Kasumi-1 (cell line): Measurements from ENCODE around the gene UGT1A10.
A peak's percentile ranks its signal among the peaks of the same experiment; 100 is the strongest.
"Not testable (repeated sequence)": the region's sequence is repeated elsewhere in the genome, so short reads cannot be mapped to it uniquely, and the experiment has no call there.

Source experiments
- DNase-seq, 2 experiments: peaks; one replicate each; lab custom pipeline; 2025; lab: John Stamatoyannopoulos, UW

The UGT1A10 gene

DNA sequence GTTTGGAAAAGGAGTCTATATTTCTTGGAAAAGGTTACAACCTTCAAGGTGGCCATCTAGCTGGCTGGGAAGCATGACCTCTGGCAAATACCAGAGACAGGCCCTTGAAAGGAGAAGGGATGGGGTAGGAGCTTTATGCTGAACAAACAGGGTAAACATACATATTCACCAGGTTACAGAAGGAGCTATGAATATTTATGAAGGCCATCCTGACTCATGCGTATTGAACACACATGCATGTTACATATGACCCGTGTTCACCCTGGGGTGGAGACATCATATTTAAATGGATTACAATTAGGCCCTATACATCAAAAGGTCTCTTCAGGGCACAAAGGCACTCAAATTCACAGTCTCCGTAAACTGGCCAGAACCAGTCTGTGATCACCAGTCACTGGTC lies 19.7 kb downstream of the UGT1A10 start:
- not testable (repeated sequence) for DNase-seq

DNA sequence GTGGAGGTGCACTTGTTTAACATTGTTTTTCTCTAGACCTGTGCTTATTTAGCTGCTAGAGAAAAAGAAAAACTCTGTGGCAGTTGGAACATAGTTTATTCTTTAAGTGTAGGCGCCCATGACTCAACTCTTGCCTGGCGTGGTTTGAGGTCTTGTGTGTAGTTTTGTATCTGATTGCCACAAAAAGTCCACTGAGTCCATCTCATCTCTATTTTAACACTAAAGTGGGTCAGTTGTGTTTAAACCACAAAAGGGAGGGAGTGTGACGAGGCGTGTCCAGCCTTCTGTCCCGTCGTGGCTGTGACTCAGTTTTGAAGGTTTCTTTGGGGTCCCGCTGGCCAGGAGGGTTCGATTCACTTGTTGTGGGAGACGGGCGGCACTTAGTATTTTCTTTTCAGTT lies 20.2 kb downstream of the UGT1A10 start:
- DNase-seq: no peak

DNA sequence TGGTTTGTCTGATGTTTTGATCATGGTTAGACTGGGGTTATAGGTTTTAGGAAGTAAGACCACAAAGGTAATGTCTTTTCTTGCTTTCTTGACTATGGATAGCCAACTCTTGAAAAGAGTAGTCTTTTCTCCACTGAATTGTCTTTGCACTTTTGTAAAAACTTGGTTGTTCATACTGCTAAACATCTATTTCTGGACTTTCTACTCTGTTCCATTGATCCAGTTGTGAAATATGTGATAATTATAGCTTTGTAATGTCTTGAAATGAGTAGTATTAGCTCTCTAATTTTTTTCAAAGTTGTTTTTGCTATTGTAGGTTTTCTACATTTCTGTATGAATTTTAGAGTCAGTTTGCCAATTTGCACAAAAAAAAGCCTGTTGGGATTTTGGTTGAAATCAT lies 22.4 kb downstream of the UGT1A10 start:
- no peak for DNase-seq

DNA sequence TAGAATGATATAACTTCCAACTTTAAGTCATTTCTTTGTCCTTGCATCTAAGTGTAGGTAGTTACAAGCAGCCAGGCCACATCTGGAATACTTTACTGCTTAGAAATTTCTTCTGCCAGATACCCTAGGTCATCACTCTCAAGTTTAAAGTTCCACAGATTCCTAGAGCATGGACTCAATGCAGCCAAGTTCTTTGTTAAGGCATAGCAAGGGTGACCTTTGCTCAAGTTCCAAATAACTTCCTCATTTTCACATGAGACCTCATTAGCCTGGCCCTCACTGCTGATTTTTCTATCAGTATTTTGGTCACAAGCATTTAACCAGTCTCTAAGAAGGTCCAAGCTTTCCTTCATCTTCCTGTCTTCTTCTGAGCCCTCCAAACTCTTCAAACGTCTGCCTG lies 27.7 kb downstream of the UGT1A10 start:
- no peak for DNase-seq

DNA sequence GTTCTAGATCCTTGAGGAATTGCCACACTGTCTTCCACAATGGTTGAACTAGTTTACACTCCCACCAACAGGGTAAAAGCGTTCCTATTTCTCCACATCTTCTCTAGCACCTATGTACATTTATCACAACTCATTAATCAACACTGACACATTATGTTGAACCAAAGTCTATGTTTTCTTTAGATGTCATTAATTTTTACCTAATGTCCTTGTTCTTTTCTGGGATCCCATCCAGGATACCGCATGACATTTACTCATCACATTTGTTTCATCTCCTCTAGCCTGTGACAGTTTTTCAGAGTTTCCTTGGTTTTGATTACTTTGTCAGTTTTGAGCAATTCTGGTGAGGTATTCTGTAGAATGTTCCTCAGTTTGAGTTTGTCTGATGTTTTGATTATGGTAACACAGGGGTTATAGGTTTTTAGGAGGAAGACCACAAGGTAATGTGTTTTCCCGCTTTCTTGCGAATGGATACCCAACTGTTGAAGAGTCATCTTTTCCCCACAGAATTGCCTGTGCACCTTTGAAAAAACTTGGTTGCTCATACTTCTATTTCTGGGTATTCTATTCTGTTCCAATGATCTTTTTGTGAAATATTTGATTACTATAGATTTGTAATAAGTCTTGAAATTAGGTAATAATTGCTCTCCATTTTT lies 32.5 kb downstream of the UGT1A10 start:
- DNase-seq: no peak

DNA sequence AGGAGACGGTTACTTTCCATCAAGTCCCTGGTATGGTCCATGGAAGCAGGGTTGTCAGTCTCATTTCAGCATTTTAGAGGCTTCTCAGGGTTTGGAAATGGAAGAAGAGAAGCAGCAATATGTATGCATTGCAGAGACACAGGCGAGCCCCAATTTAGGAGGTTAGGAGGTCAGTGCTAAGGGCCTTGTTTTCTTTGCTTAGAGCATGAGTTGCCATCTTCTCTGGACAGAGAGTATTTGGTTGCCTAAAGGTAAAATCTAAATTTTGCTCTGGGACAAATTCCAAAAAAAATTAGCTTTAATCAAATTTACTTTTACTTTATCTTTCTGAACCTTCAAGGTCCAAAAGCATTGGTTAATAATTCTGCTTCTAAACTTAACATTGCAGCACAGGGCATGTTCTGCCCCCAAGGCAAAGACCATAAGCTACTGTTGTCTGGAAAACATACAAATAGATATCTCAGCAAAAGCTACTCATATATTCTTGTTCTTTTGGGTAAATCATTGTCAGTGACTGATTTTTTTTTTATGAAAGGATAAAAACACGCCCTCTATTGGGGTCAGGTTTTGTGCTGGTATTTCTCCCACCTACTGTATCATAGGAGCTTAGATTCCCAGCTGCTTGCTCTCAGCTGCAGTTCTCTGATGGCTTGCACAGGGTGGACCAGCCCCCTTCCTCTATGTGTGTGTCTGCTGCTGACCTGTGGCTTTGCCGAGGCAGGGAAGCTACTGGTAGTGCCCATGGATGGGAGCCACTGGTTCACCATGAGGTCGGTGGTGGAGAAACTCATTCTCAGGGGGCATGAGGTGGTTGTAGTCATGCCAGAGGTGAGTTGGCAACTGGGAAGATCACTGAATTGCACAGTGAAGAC lies 35.3 kb downstream of the UGT1A10 start, which contains the start of gene UGT1A9:
UGT1A9 (plus strand) TSS at position 609 of the 872 bp plus-strand sequence; CDS start at position 646, 37 bp downstream.
- DNase-seq: no peak

DNA sequence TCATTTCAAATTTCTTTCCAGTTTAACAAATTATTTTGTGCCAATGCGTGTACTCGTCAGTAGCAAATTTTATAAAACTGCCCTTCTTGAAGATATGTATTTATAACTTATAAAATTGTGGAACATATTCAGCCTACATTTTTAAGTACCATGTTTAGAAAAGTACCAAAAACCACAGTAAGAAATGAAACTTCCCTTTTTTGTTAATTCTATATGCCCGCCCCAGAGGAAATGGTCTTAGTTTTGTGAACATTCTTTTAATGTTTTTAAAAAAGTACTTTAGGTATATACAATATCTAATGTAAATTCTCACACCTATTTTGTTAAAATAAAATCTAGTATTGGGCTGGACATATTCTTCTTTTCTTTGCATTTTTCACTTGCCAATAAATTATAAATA lies 36.6 kb downstream of the UGT1A10 start:
- peak in 1 of 2 experiments; percentile 32 for DNase-seq

DNA sequence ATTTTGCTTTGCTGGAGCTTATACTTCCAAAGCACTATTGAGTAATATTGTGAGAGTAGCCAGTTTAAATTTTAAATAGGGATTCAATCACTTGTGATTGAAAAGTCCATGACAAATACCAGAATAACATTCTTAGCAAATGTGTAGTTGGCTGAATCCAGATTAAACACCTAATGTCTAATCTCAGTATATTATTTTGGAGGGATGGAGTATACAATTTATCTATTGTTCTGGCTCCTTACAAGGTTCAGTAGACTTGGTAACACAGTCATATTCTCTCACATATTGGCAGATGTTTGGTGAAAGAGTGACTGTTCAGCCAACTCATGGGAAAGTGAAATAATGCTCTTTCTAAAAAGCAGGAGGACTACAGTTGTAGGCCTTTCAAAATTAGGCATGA lies 37.6 kb downstream of the UGT1A10 start:
- DNase-seq: no peak

DNA sequence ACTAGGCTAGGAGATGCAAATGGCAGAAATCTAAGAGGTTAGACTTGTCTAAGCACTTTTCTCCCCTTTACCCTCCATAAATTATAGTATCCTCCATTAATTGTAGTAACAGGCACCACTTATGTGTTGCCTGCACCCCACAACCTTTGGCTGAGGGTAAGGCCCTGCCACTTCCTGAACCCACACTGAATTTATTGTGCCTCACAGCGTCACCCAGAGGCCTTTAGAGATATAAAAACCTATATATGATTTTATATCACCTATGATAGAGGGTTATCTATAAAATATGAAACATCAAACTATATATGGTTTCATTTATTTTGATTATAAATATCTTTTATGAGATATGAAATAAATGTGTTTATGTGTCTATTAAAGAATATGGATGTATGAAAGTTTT lies 38.1 kb downstream of the UGT1A10 start:
- DNase-seq: no peak

DNA sequence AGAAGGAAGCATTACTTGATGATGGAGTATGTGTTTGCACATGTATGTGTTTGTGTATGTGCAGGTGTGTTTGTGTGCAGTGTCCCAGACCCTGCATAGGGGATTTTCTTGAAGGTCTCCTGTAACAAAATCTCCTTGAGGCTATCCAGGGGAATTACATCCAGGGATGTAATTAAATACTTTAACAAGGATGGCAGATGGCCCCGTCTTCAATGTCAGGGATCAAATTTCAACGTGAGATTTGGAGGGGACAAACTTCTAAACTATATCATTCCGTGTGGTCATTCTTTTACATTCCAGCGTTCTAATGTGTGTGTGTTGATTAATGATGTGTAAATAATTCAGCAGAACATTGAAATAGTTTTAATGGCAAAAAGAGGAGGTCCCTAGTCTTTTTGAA lies 38.7 kb downstream of the UGT1A10 start:
- DNase-seq: no peak

DNA sequence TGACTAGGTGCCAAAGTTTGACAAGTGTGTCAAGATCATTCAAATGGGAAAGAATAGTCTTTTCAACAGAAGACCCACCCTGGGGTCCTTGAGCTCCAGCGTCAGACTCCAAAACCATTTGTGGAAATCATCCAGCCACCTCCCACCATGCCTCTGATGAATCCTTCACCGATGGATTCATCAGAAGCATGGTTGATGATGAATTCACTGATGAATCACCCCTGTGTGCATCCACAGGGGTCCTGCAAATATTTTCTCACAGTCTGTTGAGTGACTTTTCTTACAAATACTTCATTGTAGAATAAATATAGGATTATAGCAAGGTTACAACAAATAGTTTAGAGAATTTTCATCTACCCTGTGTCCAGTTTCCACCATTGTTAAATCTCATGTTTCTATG lies 39.8 kb downstream of the UGT1A10 start:
- no peak for DNase-seq

DNA sequence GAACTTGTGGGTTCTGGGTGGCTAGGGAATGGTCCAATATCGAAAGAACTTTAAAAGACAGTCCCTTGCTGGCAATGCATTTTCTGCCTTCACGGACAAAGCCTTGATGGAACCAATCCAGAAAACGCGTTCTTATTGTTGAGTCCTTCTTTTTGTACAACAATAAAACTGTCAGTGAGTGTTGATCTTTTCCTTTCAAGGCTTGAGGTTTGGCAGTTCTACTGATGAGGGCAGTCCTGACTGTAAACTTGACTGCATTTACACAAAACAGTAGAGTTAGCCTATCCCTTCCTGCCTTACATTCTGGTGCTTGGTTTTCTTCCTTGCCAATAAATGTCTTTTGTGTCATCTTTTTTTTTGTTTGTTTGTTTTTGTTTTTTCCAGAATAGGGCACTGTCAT lies 42.9 kb downstream of the UGT1A10 start:
- no peak for DNase-seq

DNA sequence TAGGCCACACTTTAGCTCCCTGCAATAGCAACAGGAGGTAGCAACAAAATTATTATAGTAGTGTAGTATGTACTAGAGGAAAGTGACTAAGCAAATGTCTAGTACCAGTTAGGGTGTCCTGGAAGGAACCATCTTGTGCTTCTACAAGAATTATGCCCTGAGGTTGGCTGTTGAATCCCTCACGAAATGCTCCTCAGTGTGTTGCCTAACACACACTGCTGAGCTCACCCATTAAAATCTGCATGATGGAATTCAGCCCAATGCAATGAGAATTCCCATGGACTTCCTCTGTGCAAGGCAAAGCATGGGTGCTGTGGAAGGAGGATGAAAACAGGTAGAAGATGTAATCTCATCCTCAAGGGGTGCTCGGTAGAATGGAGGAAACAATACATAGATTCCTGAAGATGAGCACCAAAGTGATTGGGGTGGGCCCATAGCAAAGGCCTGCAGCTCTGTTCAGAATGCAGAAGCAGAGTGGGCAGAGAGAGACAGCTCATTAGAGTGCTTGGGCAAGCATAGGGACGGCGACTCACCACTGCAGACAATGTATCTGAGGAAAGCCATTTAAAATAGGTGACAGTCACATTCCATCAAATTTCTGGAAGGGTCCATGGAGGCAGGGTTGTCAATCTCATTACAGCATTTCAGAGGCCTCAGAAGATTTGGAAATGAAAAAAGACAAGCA lies 44.3 kb downstream of the UGT1A10 start:
- DNase-seq: no peak

DNA sequence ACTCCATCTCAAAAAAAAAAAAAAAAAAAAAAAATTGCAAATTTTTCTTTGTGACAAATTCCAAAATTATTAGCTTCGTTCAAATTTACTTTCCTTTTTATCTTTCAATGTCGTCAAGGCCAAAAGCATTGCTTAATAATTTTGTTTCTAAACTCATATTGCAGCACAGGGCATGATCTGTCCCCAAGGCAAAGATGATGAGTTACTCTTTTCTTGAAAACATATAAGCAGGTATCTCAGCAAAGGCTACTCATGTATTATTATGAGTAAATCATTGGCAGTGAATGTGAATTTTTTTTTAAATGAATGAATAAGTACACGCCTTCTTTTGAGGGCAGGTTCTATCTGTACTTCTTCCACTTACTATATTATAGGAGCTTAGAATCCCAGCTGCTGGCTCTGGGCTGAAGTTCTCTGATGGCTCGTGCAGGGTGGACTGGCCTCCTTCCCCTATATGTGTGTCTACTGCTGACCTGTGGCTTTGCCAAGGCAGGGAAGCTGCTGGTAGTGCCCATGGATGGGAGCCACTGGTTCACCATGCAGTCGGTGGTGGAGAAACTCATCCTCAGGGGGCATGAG lies 45.4 kb downstream of the UGT1A10 start, which contains the start of gene UGT1A7:
UGT1A7 (plus strand) TSS at position 381 of the 579 bp plus-strand sequence; CDS start at position 418, 37 bp downstream.
- no peak for DNase-seq

DNA sequence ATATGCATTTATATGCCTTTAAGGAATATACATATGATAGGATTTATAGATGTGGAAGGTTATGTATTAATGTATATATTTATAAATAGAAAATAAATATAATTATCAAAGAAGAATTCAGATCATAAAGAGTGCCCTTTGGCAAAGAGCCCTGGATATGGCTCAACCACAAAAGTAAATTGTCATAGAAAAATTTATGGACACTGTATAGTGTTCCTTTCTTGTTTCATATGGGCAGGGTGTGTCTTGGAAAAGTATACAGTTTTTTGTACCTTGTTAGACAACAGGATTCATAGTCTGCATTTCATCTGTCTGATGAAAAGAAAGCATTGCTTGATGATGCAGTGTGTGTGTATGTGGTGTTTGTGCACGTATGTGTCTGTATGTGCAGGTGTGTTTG lies 48.4 kb downstream of the UGT1A10 start:
- DNase-seq: no peak

DNA sequence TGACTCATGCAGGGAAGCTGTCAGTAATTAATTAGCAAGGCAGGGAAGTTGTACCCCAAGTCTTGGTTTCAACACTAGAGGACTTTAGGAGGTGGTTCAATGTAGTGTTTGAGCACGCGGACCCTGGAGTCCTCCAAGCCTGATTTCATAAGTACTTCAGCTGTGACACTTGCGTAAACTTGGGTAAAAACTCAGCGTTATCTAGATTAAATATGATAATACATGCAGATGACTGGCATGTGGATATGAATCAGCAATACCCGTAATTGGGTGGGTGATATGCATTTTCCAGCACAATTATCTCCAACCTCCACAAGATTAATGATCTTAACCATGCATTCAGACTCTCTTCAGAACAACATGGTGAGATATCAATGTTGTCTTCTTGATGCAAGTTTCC lies 50.7 kb downstream of the UGT1A10 start:
- no peak for DNase-seq

DNA sequence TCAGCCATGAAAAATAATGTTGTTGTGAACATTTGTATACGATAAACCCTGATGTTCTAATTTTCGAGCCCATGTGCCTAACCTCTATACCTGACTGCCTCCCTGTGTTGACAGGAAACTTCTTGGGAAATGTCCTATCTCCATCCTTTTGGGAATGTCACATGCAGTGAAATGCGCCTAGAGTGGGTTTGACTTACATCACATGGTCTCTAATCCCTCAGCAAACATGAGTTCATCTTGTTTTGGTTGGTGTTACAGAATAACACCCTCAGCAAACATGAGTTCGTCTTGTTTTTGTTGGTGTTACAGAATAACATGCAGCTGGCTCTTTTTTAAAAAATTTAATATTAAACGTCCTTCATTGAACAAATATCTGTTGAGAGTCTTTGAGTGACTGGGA lies 52.1 kb downstream of the UGT1A10 start:
- DNase-seq: no peak

DNA sequence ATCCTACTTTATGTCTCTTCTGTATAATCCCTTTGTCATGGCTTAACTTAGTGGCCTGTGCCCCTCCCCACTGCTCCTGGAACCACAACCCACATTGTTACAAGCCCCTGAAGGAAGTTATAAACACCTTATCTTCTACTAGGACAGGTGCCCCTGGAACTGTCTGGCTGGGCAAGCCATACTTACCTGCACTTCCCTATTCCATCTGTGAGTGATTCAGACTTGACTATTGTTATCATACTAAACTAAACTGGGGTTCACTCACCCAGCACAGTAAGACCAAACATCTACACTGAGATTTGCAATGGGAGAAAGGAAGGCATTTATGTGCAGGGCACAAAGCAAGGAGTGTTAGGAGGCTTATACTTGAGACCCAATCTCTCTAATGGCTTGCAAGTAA lies 52.8 kb downstream of the UGT1A10 start:
- DNase-seq: no peak

DNA sequence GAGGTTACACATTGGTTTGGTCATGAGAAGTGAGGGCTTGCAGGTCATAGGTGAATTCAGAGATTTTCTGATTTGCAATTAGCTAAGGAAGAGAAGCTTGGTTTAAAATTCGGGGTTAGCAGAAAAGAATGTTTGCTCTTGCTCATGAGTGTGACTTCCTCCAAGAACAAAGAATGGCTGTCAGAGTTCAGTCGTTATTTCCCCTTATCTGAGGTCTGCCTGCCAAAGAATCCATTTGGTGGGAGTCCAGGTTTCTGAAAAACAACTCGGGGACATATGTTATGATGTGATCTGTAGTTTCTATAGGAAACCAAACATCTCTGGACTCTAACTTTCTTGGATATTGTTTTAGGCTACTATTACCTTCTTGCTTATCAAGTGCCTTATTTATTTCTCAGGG lies 53.3 kb downstream of the UGT1A10 start:
- DNase-seq: no peak

DNA sequence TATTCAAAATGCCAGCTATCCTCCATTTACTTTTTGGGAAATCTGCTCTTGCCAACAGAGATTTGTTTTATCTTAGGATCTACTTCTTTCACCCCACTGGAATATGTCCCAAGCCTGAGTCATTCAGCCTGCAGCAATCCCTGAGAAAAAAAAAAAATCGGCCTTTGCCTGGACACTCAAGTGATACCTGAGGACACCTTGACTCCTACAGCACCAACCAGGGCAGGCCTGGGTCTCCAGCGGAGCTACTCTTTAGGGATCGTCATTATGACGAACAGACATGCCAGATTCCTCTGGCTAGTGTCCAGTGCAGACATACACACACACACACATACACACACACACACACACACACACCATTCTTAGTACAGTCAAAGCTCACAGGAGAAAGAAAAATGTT lies 54.2 kb downstream of the UGT1A10 start:
- DNase-seq: no peak

DNA sequence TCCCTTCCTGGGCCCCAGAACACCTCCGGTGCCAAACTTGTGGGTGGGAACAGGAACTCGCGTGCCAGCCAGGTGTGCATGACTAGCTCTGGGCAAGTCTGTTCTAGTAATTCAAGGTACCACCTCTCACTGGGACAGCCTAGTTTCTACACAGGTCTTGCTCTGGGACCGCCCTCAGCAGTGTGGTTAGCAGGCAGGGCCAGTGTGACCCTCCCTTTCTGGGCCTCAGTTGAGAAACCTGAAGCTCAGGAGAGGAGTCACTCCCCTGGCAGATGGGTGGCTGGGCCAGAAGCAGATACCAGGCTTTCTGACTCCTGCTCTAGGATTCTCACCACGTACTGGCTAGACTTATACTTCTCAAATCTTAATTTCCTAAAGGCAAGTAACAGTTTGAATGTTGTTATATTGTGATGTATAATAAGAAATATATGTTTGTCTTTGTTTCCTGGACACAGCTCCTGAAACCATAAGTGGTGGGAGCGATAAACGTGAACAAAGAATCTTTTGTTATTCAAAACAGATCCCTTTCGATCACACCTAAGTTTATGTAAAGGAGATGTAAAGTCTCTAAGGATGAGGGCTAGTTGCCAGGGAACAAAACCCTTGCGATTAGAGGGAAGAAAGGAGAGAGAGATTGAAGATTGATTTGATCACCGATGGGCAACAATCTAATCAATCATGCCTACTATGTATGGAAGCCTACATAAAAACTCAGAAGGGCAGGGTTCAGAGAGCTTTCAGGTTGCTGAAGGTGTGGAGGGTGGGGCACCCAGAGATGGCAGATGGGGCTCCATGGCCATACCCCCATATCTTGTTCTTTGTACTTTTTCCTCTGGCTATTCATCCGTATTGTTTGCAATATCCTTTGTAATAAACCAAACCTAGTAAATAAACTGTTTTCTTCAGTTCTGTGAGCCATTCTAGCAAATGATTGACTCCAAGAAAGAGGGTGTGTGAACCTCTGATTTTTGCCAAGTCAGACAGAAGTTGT lies 55.5 kb downstream of the UGT1A10 start:
- no peak for DNase-seq
